GM12874 (cell line): ENCODE results near the gene ZNF334.

ENCODE experiments used
- TF ChIP-seq, protein P1 (sequence below): IDR thresholded peaks from 2 replicates; pipeline ENCODE4 v1.5.1; 2011; ENCODE audit warnings: low read depth, mild to moderate bottlenecking, control low read depth, low read length, moderate library complexity; ENCODE audit not compliant: insufficient read depth

ZNF334 gene

GRCh38 chr20:46545077-46545826 is 31.9 kb upstream of the ZNF334 start:
- TF ChIP-seq, protein P1, sequence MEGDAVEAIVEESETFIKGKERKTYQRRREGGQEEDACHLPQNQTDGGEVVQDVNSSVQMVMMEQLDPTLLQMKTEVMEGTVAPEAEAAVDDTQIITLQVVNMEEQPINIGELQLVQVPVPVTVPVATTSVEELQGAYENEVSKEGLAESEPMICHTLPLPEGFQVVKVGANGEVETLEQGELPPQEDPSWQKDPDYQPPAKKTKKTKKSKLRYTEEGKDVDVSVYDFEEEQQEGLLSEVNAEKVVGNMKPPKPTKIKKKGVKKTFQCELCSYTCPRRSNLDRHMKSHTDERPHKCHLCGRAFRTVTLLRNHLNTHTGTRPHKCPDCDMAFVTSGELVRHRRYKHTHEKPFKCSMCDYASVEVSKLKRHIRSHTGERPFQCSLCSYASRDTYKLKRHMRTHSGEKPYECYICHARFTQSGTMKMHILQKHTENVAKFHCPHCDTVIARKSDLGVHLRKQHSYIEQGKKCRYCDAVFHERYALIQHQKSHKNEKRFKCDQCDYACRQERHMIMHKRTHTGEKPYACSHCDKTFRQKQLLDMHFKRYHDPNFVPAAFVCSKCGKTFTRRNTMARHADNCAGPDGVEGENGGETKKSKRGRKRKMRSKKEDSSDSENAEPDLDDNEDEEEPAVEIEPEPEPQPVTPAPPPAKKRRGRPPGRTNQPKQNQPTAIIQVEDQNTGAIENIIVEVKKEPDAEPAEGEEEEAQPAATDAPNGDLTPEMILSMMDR: no peak

GRCh38 chr20:46544576-46544975 is 31.2 kb upstream of the ZNF334 start:
- TF ChIP-seq, protein P1: no peak

- TF ChIP-seq, protein P1: no peak
These were observed 30.6 kb upstream of the ZNF334 start for GRCh38 chr20:46543959-46544358.

GRCh38 chr20:46543033-46543432 is 29.7 kb upstream of the ZNF334 start:
- TF ChIP-seq, protein P1: no peak

- TF ChIP-seq, protein P1: no peak
These were observed 28.0 kb upstream of the ZNF334 start for GRCh38 chr20:46541229-46541935.

DNA sequence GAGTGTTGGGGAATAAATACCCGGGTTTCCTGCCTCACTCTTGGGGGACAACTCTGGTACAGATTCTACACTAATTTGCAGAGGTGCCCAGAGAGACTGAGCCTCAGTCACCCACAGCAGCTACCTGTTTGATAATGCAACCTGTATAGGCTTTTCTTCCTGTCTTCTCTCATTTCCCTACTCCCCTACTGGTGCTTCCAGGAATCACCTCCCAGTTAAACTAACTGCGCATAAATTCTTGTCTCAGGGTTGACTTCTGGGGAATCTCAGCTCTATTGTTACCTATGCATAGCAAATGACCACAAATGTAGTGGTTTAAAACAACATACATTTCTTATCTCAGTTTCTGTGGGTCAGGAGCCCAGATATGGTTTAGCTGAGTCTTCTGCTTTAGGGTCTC is 25.8 kb upstream of the ZNF334 start:
- TF ChIP-seq, protein P1: no peak

DNA sequence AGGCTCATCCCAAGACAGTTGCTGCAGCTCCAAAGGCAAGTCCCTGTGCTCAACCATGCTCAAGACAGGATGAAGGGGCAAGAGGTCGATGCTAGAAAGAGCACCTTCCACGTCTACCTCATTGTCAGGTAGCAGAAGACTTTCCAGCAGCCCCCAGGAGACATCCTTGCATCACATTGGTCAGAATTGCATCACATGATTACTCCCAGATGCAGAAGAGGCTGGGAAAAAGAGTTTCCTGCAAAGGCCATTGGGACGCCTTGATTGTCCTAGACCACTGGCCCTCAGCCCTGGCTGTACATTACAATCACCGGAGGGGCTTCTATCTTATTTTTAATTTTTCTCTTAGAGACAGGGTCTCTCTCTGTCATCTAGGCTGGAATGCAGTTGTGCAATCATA is 17.3 kb upstream of the ZNF334 start:
- TF ChIP-seq, protein P1: no peak
